ENCODE measurements around the gene SNTB2. TPM values are rescaled to one million over a fixed set of nuclear protein-coding genes. Genes with fewer than 3 reads are reported as not detected.

SNTB2 gene
- total and polyA plus RNA-seq, 9 of the 15 experiments (the other 6 are each of a cell fraction or from before 2014, with no cell fraction given): 1.2 to 13.7 (median 5.7) TPM

DNA sequence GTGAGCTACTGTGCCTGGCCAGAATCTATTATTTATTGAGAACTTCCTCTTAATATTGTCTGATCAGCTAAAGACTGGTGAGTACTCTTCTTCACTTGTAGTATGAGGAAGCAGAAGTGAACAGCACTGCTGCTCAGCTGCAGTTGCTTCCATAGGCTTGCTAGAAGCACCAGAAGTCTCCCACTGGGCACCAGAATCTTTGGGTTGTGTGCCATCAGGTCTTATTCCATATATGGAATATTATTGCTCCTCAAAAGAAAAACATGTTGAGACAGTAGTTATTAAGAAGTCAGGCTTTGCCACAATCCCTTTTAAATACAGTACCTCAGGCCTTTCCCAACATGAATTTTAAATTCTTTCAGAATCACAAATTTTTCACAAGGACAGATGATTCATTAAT, 17.2 kb downstream of the SNTB2 start (continued):
- TF ChIP-seq, protein P1, sequence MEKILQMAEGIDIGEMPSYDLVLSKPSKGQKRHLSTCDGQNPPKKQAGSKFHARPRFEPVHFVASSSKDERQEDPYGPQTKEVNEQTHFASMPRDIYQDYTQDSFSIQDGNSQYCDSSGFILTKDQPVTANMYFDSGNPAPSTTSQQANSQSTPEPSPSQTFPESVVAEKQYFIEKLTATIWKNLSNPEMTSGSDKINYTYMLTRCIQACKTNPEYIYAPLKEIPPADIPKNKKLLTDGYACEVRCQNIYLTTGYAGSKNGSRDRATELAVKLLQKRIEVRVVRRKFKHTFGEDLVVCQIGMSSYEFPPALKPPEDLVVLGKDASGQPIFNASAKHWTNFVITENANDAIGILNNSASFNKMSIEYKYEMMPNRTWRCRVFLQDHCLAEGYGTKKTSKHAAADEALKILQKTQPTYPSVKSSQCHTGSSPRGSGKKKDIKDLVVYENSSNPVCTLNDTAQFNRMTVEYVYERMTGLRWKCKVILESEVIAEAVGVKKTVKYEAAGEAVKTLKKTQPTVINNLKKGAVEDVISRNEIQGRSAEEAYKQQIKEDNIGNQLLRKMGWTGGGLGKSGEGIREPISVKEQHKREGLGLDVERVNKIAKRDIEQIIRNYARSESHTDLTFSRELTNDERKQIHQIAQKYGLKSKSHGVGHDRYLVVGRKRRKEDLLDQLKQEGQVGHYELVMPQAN (IDR thresholded peaks at IDR 0.05; ENCODE audit: borderline replicate concordance): no peak
- TF ChIP-seq NFATC3 (IDR thresholded peaks at IDR 0.05): no peak
- no peak for TF ChIP-seq ZBTB43 (CRISPR knock-in tag; IDR thresholded peaks at IDR 0.05)
- TF ChIP-seq MCM3 (IDR thresholded peaks at IDR 0.05): no peak
- no peak for TF ChIP-seq SREBF2 (CRISPR knock-in tag; IDR thresholded peaks at IDR 0.05)
- TF ChIP-seq HNRNPK (IDR thresholded peaks at IDR 0.05; ENCODE audit: low read depth, low read length, poor library complexity, severe bottlenecking): no peak
- TF ChIP-seq KDM1A (IDR thresholded peaks at IDR 0.05): no peak
- no peak for TF ChIP-seq NFXL1 (CRISPR knock-in tag; IDR thresholded peaks at IDR 0.05)
- TF ChIP-seq, protein P2, sequence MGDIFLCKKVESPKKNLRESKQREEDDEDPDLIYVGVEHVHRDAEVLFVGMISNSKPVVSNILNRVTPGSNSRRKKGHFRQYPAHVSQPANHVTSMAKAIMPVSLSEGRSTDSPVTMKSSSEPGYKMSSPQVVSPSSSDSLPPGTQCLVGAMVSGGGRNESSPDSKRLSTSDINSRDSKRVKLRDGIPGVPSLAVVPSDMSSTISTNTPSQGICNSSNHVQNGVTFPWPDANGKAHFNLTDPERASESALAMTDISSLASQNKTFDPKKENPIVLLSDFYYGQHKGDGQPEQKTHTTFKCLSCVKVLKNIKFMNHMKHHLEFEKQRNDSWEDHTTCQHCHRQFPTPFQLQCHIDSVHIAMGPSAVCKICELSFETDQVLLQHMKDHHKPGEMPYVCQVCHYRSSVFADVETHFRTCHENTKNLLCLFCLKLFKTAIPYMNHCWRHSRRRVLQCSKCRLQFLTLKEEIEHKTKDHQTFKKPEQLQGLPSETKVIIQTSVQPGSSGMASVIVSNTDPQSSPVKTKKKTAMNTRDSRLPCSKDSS (IDR thresholded peaks at IDR 0.05; ENCODE audit: low read depth, partially characterized antibody): no peak
- no peak for TF ChIP-seq ZNF143 (CRISPR knock-in tag; IDR thresholded peaks at IDR 0.05)
- no peak for TF ChIP-seq SIN3B (IDR thresholded peaks at IDR 0.05; ENCODE audit: low read depth)
- no peak for TF ChIP-seq CREB3L1 (IDR thresholded peaks at IDR 0.05; ENCODE audit: borderline replicate concordance, low read depth)
- TF ChIP-seq DLX4 (CRISPR knock-in tag; IDR thresholded peaks at IDR 0.05): no peak
- TF ChIP-seq KAT8 (IDR thresholded peaks at IDR 0.05; ENCODE audit: low read depth): no peak

All from K562 (cell line).